ENCODE measurements around the gene MATK.
"Not testable (repeated sequence)": the region's sequence is repeated elsewhere in the genome, so short reads cannot be mapped to it uniquely, and the experiment has no call there.

The MATK gene

DNA sequence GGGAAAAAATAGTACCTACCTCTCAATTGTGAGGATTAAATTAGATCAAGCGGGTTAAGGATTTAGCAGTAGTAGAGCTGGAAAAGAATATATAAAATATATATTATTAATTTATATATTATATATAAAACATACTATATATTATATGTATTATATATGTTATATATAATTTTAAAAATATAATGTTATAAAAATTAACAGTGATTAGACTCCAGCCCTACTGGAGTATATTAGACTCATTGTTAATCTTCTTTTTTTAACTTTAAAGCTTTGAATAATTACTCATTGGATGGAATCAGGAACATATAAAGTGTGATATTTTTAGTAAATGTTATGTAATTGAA, 24.1 kb downstream of the MATK start:
- no peak for DNase-seq (ENCODE audit: low spot score)
- peak overlapping the region; percentile 95 to 98 for H3K27ac ChIP-seq
- TF ChIP-seq, protein P1, sequence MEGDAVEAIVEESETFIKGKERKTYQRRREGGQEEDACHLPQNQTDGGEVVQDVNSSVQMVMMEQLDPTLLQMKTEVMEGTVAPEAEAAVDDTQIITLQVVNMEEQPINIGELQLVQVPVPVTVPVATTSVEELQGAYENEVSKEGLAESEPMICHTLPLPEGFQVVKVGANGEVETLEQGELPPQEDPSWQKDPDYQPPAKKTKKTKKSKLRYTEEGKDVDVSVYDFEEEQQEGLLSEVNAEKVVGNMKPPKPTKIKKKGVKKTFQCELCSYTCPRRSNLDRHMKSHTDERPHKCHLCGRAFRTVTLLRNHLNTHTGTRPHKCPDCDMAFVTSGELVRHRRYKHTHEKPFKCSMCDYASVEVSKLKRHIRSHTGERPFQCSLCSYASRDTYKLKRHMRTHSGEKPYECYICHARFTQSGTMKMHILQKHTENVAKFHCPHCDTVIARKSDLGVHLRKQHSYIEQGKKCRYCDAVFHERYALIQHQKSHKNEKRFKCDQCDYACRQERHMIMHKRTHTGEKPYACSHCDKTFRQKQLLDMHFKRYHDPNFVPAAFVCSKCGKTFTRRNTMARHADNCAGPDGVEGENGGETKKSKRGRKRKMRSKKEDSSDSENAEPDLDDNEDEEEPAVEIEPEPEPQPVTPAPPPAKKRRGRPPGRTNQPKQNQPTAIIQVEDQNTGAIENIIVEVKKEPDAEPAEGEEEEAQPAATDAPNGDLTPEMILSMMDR (IDR thresholded peaks at IDR 0.05), result no peak
- H3K4me3 ChIP-seq, result peak overlapping the region; percentile 97

DNA sequence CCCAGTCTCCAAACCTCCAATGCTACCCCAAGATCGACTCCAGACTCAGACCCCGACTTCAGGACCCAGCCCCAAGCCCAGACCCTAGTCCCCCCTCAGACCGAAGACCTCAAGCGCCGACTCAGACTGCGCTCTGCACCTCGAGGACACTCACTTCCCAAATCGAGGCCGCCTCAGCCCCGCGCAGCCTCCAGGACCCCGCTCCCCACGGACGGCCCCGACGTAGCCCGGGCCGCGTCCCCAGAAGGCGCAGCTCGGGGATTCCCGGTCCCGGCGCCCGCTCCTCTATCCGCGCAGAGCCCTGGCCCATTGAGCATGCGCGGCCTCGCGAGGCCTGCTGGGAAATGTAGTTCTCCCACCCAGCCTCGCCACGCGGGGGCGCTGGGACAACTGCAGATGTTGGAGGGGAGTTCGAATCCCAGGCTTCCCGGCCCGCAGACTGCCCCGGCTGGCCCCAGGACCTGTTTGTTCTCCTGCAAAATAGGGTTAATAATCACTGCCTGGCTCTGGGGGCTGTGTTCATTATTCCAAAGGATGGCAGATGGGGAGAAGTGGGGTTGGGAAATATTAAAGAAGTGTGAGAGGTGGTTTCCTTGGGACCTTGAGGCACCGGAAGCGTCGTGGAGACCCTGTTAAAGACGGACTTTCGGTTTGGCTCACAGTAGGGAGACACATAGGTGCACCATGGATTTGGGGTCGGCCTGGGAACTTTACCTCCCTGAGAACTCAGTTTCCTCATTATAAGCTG, 24.6 kb downstream of the MATK start, which contains the start of gene APBA3:
Gene APBA3, minus strand, starts transcription at position 311 of the 748 bp plus-strand sequence. CDS start 1,428 bp downstream, outside the sequence.
- TF ChIP-seq, protein P1 (IDR thresholded peaks at IDR 0.05), result peak; percentile 82
- Histone ChIP-seq H3K27ac (peak within 1 kb of the TSS; percentile 95 to 98), H3K4me3 (peak within 1 kb of the TSS; percentile 97)
- peak; percentile 93 for DNase-seq (ENCODE audit: low spot score)

DNA sequence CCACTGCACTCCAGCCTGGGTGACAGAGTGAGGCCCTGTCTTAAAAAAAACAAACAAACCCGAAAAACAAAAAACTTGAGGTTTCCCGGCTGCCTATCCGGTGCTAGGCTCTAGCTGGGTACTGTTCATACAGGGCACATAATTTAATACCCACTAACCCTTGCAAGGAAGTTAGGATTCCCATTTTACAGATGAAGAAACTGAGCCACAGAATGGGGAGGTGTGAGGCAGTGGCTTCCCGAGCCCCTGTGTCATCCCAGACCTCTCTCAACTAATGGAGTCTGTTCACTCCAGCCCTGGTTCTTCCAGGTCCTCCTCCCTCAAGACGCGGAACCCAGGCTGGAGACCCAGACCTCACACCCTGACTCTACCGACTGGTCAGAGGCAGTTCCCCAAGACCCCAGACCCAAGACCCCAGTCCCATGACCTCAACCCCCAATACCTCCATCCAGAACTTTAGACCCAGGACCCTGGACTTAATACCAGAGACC, 25.3 kb downstream of the MATK start:
- no peak for DNase-seq (ENCODE audit: low spot score)
- H3K27ac ChIP-seq, result peak overlapping the region; percentile 87 to 95
- TF ChIP-seq, protein P1 (IDR thresholded peaks at IDR 0.05), result no peak
- H3K4me3 ChIP-seq, result peak overlapping the region; percentile 97

DNA sequence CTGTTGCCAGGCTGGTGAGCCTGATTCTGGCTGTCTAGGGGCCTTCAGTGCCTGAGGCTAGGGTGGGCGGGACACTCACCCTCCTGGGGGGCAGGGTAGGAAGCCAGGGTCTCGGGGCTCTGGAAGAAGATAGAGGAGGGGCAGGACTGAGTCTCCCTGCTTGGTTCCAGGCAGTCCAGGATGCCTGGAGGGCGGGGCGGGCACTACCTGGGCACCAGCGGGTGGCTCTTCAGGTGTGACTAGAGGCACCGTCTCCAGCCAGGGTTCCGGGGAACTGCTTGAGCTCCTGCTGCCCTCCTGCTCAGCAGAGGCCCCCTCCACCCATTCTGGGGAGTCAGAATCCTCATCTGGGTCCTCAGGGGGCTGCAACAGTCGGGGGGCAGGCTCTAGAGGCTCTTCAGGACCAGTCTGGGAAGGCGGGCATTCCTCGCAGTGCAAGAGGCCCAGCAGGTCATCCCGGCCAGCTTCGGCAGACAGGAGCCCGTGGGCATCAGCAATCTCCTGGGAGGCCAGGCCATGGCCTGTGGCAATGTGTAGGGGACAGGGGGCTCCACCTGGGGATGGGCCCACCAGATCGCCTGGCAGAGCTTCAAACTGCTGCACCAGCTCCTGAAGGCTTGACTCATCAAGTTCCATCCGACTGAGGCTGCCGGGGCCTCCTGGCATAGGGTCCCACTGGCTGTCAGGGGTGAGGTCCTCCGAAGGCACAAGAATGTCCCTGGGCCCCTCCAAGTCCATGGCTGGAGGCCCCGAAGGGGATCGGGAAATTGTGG, 26.5 kb downstream of the MATK start:
- TF ChIP-seq, protein P1 (IDR thresholded peaks at IDR 0.05), result no peak
- no peak overlapping the region for H3K4me3 ChIP-seq
- H3K27ac ChIP-seq, result no peak overlapping the region
- DNase-seq (ENCODE audit: low spot score), result no peak

DNA sequence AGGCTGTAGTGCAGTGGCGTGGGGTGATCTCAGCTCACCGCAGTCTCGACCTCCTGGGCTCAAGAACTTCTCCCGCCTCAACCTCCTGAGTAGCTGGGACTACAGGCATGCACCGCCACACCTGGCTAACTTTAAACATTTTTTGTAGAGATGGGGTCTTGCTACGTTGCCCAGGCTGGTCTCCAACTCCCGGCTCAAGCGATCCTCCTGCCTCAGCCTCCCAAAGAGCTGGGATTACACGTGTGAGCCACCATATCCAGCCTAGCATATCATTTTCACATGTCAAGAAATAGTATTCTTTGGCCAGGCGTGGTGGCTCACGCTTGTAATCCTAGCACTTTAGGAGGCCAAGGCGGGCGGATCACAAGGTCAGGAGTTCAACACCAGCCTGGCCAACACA, 27.9 kb downstream of the MATK start:
- H3K4me3 ChIP-seq; H3K27ac ChIP-seq; DNase-seq (ENCODE audit: low spot score): not testable (repeated sequence)

DNA sequence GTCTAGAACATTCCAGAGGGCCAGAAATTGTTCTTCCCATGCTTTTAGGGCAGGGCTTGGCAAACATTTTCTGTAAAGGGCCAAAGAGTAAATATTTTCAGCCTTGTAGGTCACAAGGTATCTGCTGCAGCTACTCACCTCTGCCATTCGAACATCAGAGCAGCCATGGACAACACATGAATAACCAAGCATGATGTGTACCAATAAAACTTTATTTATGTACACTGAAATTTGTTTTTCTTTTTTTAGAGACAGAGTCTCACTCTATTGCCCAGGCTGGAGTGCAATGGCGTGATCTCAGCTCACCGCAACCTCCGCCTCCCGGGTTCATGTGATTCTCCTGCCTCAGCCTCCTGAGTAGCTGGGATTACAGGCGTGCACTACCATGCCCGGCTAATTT, 28.5 kb downstream of the MATK start:
- not testable (repeated sequence) for H3K27ac ChIP-seq; DNase-seq (ENCODE audit: low spot score)

DNA sequence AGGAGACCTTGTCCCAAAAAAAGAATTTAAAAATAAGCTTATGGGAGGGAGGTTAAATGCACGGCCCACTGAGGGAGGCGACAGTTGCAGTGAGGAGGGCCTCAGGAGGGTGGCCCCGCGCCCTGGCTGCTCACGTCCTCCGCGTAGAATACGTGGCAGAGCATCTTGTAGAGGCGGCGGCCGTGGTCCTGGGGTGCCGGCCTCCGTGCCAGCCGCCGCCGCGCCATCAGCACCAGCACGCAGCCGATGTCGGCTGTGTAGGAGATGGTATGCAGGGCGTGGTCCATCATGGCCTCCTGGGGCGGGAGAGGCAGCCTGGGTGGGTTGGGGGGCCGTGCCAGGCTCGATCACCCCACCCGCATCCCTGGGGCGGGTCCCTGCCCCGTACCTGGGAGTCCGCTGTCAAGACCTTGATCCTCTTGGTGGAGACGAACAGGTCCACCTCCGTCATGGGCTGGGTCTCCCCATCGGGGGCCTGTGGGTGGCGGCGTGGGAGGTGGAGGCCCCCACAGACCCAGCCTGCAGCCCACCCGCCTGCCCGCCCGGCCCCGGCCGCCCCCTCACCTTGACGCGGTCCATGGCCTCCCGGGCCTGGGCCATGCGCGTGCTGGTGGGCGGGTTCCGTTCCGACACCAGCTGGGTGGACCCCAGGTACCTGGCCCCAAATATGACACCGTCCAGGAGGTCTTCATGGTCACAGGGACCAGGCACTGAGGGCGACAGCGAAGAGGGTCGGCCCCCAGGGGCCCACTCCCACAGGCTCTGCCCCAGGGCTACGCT, 32.4 kb downstream of the MATK start:
- DNase-seq (ENCODE audit: low spot score), result no peak
- TF ChIP-seq, protein P1 (IDR thresholded peaks at IDR 0.05), result no peak
- H3K4me3 ChIP-seq, result no peak overlapping the region
- H3K27ac ChIP-seq, result no peak overlapping the region

More for the DNA sequence above, 28.5 kb downstream of the MATK start:
- not testable (repeated sequence) for H3K4me3 ChIP-seq
